ENCODE measurements around the gene SGSH.
"Not testable (repeated sequence)": the region's sequence is repeated elsewhere in the genome, so short reads cannot be mapped to it uniquely, and the experiment has no call there.

Gene SGSH

DNA sequence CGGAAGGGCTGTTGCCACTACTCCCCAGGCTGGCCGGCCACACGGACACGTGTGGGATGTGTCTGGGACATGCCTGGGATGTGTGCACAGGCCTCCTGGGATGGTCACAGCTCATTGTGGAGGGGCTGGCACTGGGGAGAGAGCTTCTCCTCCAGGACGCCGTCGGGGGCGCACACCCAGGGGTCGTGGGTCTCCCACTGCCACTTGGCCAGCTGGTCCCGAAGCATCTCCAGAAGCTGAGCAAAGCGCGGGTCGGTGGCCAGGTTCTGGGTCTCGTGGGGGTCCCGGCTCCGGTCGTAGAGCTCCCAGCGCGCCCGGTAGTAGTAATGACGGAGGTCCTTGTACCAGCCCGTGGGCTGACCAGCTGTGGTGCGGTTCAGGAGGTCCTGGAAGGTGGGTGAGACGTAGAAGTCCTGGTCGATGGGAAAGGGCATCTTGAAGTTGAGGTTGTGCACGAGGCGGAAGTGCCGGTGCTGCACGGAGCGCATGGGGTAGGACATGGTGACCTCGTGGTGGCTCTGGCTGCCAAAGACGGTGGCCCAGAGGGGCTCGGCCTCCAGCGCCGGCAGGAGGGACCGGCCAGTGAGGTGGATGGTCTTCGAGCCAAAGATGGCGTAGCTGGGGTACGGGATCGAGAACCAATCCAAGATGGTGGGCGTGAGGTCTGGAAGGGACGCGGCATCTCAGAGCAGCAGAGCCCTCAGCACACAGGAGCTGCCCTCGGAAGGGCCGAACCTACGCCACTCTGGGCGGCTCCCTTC lies 9.6 kb downstream of the SGSH start:
- DNase-seq = no peak

DNA sequence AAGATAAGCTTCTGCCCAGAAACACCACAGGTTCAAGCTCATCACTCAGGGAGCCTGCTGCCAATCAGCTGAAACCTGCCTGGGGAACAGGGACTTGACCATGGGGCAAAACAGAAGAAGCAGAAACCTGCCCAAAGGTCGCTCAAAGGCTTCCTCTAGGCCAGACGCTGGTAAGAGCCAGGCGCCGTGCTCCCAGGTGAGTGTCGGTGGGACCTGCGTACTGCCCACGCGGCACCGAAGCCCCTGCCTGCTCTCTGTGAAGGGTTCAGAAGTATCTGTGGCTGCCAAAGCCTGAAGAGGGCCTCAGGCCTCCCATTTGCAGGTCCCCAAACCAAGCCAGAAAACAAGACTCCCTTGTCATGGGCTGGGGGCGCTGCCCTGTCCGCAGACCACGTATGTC lies 10.4 kb downstream of the SGSH start:
- DNase-seq = no peak

DNA sequence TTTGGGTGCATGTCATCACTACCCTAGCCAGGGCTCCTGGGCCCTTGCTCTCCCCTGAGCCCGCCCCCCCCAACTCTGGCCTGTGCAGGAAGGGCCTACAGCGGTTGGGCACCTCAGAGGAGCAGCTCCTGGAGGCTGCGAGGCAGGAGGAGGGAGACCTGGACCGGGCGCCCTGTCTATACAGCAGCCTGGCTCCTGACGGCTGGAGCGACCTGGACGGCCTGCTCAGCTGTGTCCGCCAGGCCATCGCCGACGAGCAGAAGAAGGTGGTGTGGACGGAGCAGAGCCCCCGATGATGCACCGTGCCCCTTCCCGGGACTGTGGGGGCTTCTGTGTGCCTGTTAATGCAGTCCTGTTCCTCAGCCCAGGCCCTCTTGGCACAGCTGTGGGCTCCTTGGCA lies 12.1 kb downstream of the SGSH start:
- DNase-seq = no peak

DNA sequence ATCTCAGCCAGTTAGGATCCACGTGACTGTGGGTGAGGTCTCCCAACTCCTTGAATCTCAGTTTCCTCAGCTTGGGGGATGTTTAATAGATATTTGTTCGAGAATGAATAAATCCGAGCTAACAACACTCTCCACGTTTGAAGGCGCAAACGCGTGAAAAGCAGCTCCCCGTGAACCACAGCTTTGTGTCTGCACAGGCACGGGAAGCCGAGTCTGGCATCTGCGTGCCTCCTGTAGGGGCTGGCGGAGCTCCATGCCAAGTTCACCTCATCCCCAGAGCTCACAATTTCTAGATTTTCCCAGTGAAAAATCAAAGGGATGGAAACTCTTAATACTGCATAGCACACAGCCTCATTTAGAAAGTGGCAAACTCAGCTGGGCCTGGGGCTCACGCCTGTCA lies 14.3 kb downstream of the SGSH start:
- DNase-seq = no peak

DNA sequence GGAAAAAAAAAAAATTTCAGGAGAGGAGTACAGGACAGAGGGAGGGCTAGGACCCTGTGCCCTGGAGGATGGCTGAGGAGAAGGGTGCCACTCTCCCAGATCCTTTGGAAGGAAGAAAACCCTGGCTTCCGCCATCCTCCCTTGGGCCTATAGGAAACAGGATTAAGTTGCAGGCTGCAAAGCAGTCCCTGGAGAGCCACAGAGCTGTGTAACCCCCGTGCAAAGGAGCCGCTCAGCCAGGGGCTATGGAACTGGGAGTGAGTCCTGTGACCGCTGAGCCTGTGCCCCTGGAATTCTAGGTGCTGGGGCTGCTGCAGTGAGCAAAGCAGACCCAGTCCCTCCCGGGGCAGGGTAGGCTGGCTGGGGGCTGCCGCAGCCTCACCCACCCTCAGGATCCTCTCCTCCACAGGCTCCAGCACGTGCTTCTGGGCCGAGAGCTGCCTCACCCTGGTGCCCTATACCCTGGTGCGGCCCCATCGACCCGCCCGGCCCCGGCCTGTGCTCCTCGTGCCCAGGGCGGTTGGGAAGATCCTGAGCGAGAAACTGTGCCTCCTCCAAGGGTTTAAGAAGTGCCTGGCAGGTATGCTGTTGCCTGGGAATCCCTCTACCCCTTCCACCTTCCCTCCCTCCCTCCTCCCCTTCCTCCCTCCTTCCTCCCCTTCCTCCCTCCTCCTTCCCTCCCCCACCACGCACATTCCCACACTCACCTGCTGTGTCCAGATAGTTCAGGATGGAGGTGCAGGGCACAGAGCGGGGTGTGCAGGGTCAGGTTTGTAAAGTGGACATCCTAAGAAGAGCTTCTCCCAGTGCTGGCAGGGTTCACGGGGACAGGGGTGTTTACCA lies 15.3 kb downstream of the SGSH start:
- no peak for DNase-seq

DNA sequence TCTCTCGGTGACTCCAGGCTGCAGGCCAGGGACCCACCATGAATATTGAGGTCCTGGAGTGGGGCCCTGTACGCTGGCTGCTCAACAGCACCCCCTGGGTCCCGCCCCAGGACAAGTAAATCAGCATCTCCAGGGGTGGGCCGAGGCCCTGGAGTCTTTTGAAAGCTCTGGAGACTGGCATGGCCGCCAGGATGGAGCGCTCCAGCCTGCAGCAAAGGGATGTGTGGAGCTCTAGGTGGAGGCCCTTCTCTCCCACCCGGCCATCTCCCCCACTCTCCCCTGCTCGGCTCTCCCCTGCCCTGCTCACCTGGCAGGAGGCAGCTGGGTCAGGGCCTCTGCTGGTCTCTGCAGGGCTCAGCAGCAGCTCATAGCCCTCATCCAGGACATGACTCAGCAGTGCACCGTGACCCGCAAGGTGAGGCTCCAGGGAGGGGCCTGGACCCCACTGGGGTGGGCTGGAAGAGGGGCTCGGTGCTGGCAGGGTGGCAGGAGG lies 16.6 kb downstream of the SGSH start:
- no peak for DNase-seq

DNA sequence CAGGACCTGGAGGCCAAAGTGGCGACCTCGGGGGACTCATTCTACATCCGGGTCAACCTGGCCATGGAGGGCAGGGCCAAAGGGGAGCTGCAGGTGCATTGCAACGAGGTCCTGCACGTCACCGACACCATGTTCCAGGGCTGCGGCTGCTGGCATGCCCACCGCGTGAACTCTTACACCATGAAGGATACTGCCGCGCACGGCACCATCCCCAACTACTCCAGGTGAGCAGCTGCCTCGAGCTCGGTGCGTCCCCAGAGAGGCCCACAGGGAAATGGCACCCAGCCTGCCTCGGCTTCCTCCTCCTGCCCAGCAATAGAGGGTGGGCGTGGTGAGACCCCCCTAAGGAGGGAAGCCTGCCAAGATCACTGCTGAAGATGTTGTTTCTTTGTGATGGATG lies 17.9 kb downstream of the SGSH start:
- DNase-seq = no peak

DNA sequence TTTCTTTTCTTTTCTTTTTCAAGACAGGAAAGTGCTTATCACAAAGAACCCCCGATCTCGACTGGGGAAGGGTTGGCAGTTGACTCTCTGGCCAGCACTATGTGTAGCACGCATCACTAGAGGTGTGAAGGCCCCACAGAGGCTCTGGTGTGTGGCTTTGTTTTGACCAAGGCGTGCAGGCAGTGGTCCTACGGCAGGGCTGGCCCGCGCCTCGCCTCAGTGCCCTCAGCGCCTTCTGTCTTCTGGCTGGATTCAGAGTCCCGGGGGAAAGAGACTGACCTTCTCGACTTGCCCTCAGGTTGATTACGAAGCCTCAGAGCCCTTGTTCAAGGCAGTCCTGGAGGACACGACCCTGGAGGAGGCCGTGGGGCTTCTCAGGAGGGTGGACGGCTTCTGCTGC lies 18.7 kb downstream of the SGSH start:
- DNase-seq = no peak

DNA sequence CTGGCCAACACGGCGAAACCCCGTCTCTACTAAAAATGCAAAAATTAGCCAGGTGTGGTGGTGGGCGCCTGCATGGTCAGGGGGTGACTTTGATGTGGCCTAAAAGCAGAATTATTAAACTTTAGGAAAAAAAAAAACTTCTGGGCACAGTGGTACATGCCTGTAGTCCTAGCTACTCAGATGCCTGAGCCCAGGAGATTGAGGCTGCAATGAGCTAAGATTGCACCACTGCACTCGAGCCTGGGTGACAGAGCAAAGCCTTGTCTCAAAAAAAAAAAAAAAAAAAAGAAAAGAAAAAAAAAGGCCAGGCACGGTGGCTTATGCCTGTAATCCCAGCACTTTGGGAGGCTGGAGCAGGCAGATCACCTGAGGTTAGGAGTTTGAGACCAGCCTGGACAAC lies 20.8 kb downstream of the SGSH start:
- DNase-seq = not testable (repeated sequence)

DNA sequence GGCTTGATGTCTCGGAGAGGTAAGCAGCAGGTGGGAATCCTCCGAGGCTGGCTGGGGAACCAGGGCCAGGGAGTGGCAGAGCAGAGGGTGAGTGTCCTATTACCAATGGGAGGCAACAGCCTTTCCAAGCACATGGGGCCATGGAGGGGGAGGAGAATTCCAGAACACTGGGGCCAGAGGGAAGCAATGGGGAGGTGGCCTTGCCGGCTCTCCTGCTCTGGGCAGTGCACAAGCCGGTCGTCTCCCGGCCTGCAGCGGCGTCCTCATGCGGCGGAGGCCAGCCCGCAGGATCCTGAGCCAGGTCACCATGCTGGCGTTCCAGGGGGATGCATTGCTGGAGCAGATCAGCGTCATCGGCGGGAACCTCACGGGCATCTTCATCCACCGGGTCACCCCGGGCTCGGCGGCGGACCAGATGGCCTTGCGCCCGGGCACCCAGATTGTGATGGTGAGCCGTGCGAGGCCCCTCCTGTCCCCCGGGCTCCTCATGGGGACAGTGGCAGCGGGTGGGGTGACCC lies 21.9 kb downstream of the SGSH start:
- DNase-seq = no peak

DNA sequence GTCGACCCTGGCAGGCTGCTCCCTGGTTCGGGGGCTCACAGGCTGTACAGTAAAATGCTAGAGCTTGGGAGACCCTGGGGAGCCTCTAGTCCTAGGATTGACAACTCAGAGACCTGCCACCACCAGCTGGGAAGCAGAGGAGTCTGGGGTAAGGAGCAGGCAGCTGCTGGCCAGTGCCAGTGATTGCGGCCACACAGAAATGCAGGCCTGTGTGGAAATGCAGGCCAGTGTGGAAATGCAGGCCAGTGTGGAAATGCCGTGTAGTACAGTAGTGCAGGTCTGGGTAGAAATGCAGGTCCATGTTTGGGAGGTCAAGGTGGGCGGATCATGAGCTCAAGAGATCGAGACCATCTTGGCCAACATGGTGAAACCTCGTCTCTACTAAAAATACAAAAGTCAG lies 23.5 kb downstream of the SGSH start:
- no peak for DNase-seq

DNA sequence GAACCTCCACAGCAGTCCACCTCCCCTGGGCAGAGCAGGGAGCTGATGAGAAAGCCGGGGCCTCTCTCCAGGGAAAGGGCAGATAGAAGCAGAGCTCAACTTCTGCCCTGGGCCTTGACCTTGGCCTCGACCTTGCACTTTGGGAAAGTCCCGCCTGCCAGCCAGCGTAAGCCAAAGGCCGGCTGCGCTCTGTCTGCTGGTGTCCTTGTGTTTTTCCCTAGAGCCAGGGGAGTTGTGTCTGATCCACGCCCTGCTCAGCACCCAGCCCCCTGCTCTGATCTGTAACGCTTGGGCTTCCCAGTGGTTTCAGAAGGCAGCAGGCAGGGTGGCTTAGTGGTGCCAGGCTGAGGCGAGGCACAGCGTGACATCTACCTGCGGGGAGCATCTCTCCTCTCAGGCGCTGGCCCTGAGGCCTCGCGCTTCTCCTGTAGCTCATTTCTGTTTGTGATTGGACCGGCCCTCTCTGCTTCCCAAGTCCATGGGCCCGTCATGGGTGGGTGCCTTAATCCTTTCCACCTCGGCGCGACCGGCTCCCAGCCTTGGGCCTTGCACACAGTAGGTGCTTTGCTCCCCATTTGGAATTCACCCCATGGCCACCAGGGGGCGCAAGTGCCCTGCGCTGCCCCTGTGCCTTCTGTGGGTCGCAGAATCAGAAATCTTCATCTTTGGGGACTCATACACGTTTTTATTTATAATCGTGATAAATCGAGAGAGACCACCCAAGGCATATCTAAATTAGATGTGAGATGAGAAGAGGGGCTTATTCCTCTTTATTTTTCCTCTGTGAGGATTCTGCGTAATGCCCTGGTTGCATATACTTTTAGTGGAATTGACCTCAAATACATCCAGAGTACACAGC lies 24.2 kb downstream of the SGSH start:
- DNase-seq = peak; percentile 61

DNA sequence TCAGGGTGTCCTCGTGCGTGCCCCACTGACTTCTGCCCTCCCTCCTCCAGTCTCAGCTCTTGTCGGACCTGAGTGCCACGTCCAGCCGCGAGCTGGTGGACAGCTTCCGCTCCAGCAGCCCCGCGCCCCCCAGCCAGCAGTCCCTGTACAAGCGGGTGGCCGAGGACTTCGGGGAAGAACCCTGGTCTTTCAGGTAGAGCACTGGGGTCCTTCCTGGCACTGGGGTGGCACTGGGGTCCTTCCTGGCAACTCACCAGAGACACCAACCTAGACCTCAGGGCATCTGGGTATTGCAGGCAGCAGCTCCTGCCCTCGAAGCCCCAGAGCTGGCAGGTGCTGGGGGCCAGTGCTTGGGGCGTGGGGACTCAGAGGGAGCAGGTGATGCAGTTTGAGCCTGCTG lies 25.0 kb downstream of the SGSH start:
- DNase-seq = no peak

DNA sequence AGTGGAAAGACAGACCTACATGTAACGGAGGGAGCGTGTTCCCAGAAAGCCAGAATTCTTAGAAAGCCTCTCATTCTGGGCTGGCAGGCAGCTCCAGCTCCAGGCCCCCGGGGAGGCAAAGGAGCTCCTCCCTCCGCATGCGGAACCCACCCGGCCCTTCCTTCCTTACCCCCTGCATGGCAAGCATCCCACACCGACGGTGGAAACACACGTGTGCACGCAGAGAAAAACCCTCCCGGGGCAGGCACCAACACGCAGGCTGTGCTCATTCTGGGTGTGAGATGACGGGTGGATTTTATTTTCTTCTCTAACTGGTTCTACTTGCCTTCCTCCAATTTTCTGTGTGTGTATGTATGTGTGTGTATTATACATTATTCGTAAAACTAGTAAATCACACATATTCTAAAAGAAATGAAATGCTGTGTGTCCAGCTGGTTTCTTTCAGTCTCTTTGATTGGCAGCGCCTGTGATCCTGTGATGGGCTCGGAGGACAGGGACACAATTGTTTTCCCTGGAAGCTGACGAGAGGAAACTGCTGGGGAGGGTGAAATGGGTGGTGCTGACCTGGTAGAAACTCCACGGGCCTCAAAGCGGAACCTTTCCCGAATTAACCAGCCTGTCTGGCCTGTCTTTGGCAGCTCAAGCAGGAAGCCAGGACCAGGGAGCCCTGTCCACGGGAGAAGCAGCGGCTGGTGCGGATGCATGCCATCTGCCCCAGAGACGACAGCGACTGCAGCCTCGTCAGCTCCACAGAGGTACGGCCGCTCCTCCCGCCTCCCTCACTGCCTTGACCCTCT lies 28.1 kb downstream of the SGSH start:
- DNase-seq = no peak

DNA sequence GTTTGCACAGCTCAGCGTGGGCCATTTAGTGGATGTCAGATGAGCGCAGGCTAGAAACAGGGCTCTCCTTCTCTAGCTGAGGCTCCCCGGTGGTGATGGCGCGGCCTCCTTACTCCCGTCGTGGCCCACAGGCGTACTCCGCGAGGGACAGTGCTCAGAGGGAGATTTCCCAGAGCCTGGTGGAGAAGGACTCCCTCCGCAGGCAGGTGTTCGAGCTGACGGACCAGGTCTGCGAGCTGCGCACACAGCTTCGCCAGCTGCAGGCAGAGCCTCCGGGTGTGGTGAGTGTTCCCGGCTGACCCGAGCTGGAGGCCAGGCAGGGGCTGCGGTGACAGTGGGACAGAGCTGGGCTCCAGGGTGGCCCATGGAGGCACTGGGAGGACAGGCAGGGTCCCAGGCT lies 28.9 kb downstream of the SGSH start:
- DNase-seq = no peak

DNA sequence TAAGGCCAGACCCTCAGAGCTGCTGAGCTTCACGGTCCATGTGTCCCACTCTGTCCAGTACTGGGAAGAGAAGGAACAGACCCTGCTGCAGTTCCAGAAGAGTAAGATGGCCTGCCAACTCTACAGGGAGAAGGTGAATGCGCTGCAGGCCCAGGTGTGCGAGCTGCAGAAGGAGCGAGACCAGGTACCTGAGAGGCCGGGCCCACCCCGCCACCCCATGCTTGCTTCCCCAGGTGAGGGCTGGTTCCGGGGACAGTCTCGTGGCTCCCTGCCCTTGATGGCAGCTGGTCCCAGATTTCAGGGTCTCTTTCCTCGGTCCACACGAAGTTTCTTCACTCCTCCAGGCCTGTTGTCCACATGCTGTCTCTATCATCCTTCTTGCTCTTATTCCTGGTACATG lies 29.4 kb downstream of the SGSH start:
- no peak for DNase-seq

DNA sequence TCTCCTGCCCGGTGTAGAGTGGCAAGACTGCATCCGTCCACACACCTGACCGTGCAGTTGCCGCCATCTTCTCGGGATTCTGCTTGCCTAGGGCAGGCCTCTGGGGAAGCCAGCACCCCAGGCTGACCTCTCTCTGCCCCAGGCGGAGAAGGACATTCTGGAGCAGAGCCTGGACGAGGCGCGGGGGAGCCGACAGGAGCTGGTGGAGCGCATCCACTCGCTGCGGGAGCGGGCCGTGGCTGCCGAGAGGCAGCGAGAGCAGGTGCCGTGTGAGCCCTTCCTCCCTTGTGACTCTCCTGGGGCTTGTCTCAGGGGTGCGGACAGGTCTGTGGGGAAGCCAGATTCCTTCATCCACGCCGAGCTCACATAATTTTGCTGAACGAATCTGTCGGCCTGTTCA lies 30.5 kb downstream of the SGSH start:
- DNase-seq = no peak

DNA sequence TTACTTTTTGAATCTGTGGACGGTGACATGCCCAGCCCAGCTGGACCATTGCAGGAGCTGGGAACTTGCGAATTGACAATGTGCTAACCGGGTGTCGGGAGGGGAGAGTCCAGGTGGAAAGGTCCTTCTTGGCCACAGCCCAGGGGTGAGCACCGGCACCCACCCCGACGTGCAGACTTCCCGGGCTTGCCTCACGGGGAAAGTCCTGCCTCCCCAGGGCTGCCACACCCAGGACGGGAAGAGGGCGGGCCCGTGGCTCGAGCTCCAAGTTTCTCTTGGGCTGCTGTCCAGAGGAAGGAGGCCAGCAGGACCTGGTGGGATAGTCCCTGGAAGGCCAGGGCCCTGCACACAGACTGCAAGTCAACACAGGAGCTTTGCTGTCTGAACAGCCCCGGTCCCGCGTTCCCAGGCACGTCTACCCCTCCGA lies 32.6 kb downstream of the SGSH start:
- no peak for DNase-seq

DNA sequence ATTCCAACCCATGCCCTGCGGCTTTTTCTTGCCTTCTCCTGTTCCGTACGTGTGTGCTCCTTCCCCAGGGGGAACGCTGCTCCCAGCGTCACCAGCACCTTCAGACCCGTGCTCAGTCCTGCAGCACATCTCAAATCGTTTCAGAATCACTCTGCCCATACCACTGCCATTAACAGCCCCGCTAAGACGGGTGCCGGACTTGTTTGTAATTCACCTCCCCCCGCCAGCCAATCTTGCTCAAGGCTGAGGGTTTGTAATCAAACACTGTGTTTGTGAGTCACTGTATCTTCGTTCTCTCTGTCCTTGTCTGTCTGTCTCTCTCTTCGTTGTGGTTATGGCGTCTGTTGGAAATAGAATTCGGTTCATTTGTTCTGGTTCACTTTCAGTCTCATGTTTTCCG lies 33.0 kb downstream of the SGSH start:
- no peak for DNase-seq

DNA sequence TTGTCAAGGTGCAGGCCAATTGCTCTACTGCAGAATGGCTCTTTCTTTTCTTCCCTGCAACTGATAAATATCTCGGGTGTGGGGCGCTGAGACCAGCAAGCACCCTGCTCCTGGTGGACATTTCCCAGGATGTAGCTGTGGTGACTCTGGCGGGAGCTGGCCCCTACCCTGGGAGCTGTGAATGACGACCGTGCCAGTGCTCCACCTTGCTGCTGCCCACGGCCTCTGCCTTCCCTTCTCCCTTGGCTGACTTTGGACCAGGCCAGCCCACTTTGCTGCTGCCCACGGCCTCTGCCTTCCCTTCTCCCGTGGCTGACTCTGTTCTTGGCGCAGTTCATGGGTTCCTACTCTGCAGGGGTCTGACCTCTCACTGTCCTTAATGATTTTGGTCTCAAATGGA lies 34.2 kb downstream of the SGSH start:
- no peak for DNase-seq

DNA sequence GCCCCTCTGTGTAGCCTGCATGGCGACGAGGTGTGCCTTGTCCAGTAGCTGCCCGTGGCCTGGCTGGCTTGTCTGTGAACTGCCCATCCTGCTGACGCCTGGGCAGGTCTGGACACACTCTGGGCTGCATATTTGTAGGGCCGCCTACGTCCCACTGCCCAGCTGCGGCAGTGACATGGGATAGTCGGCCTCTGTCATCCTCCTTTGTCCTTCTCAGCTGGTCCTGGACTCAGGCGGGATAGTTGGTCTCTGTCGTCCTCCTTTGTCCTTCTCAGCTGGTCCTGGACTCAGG lies 35.8 kb downstream of the SGSH start:
- DNase-seq = no peak
